Breast epithelium (tissue), 4 donors: ENCODE results near the gene UBP1. TPM values are rescaled to one million over a fixed set of nuclear protein-coding genes. Genes with fewer than 3 reads are reported as not detected.
"Not testable (repeated sequence)": the region's sequence is repeated elsewhere in the genome, so short reads cannot be mapped to it uniquely, and the experiment has no call there.

Source experiments
- DNase-seq, 2 donors: peaks; one replicate each; pipeline ENCODE4 v3.0.0-alpha.2; 2019; ENCODE audit warnings: low spot score in 2 of 2
- H3K27ac ChIP-seq, 2 donors: fragments of 200-600 bp; sonication (generic) in 1 of 2; one replicate each; pipeline ENCODE4 v1.5.1; 2016 to 2019; ENCODE audit warnings: mild to moderate bottlenecking in 1 of 2
- H3K27me3 ChIP-seq, 2 donors: fragments of 200-600 bp; sonication (generic) in 1 of 2; one replicate each; pipeline versions ENCODE4 v1.5.1 to v1.6.0; 2017 to 2019; ENCODE audit warnings: control low read depth in 1 of 2, mild to moderate bottlenecking in 1 of 2
- H3K36me3 ChIP-seq: fragments of 200-600 bp; one replicate; pipeline ENCODE4 v1.5.1; 2019
- H3K4me1 ChIP-seq, 2 donors: fragments of 200-600 bp; sonication (generic); one replicate each; pipeline ENCODE4 v1.5.1; 2016 to 2019; ENCODE audit warnings: control low read depth in 1 of 2
- H3K4me3 ChIP-seq, 3 donors: fragments of 200-600 bp; sonication (generic); 1 replicate in 2 of 3; 2 replicates in 1 of 3; pipeline ENCODE4 v1.5.1; 2016 to 2019; ENCODE audit warnings: mild to moderate bottlenecking in 3 of 3, moderate library complexity in 2 of 3
- H3K9me3 ChIP-seq, 2 donors: fragments of 200-600 bp; sonication (generic) in 1 of 2; one replicate each; pipeline ENCODE4 v1.5.1; 2016 to 2019; ENCODE audit warnings: control low read depth in 1 of 2
- POLR2A ChIP-seq: fragments of 450-650 bp; IDR thresholded peaks from one replicate; pipeline ENCODE4 v1.6.1; 2016; ENCODE audit warnings: antibody characterized with exemption, mild to moderate bottlenecking, moderate library complexity
- POLR2AphosphoS5 ChIP-seq, 3 donors: sonication (generic); formaldehyde crosslinking; IDR thresholded peaks; one replicate each; pipeline ENCODE4 v1.6.1; 2017; ENCODE audit warnings: antibody characterized with exemption in 3 of 3
- intact Hi-C: fragments of 100-400 bp; cut with DNase I; formaldehyde crosslinking; loops from one replicate; pipeline ENCODE4 v1.15.1; 2023; ENCODE audit warnings: low total_unique reads
- total RNA-seq, 3 donors: library from RNA; depleted of rRNA; stranded (reverse); fragments of >200 nt; gene quantifications; one replicate each; pipeline ENCODE4 v1.1.0, GENCODE V29; 2016
- TF ChIP-seq, protein P1 (sequence below), 3 donors: fragments of 450-650 bp; IDR thresholded peaks; one replicate each; pipeline ENCODE4 v1.5.1; 2016 to 2017; ENCODE audit warnings: antibody characterized with exemption in 3 of 3, mild to moderate bottlenecking in 3 of 3, moderate library complexity in 3 of 3

Gene UBP1
- total RNA-seq, 3 donors from 2014 or later: 55.2 to 73.8 (median 69.5) TPM

DNA sequence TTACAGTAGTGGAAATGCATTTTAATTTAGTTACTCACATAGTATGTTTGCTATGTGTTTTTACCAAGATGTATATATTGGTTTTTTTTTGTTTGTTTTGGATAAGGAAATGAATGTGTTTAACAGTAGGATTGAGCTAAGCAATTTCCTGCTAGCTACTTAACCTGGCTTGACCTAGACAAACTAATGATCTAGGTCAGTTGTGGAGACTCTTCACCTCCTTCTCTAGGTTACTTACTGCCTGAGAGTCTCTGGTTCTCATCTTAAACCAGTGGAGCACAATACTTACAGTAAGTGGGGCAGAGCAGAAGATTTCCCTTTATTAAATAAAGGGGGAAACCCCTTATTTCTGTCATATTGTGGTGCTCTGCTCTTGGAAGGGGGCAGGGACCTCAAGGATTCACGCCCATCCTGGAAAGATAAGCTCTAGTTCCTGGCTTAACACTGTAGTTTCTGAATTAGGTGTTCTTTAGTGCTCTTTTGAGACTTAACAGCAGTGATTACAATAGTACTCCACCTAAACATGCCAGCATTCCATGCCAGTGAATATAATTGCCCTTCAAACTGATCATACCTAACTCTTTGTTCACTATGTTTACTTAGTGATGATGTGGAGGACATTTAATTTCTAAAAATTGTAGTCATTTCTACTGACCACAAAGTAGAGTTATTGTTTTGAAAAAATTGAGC, 79.9 kb downstream of the UBP1 start:
- Histone ChIP-seq H3K4me3 (no peak overlapping the region), H3K27me3 (no peaks in the 10 kb centered on the region), H3K27ac (no peak overlapping the region), H3K36me3 (no peaks in the 10 kb centered on the region), H3K9me3 (no peaks in the 10 kb centered on the region), H3K4me1 (no peaks in the 10 kb centered on the region)
- TF ChIP-seq POLR2A (no peak), POLR2AphosphoS5 (IDR thresholded peaks at IDR 0.05) (no peak)
- TF ChIP-seq, protein P1, sequence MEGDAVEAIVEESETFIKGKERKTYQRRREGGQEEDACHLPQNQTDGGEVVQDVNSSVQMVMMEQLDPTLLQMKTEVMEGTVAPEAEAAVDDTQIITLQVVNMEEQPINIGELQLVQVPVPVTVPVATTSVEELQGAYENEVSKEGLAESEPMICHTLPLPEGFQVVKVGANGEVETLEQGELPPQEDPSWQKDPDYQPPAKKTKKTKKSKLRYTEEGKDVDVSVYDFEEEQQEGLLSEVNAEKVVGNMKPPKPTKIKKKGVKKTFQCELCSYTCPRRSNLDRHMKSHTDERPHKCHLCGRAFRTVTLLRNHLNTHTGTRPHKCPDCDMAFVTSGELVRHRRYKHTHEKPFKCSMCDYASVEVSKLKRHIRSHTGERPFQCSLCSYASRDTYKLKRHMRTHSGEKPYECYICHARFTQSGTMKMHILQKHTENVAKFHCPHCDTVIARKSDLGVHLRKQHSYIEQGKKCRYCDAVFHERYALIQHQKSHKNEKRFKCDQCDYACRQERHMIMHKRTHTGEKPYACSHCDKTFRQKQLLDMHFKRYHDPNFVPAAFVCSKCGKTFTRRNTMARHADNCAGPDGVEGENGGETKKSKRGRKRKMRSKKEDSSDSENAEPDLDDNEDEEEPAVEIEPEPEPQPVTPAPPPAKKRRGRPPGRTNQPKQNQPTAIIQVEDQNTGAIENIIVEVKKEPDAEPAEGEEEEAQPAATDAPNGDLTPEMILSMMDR (IDR thresholded peaks at IDR 0.05): no peak
- DNase-seq: no peak
- intact Hi-C loops: no loop called here

DNA sequence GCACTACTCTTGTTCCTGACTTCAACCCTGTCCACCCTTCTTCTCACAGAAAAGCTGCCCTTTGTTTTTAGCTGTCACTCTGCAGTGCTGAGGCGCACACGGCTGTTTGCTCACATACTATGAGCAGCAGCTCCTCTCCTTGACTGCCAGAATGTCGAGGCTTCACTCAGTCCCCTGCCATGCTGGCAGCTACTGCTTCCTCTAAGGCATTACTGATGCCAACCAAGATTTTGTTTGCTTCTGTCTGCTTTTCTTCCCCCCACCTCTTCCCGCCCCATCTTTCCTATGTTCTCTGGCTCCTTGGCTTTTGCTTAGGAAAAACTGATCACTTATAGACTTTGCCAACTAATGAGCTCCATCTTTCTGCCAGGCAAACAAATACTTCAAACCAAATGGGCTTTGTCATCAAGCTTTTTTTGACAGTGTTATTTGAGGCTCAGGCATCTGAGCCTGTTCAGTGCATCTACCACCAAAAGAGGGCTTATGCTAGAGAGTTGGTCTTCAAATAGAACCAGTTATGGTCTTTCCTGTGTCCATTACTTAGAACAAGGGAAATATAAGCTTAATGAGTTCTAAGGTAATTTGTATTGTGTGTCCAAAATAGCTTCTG, 81.9 kb downstream of the UBP1 start:
- H3K4me1 ChIP-seq: no peaks in the 10 kb centered on the region
- H3K36me3 ChIP-seq: no peaks in the 10 kb centered on the region
- no peak overlapping the region for H3K27ac ChIP-seq
- H3K9me3 ChIP-seq: no peaks in the 10 kb centered on the region
- H3K4me3 ChIP-seq: no peak overlapping the region
- H3K27me3 ChIP-seq: no peaks in the 10 kb centered on the region
- intact Hi-C loops: no loop called here
- TF ChIP-seq POLR2A (no peak), POLR2AphosphoS5 (IDR thresholded peaks at IDR 0.05) (no peak)
- TF ChIP-seq, protein P1 (IDR thresholded peaks at IDR 0.05): no peak
- DNase-seq: no peak

DNA sequence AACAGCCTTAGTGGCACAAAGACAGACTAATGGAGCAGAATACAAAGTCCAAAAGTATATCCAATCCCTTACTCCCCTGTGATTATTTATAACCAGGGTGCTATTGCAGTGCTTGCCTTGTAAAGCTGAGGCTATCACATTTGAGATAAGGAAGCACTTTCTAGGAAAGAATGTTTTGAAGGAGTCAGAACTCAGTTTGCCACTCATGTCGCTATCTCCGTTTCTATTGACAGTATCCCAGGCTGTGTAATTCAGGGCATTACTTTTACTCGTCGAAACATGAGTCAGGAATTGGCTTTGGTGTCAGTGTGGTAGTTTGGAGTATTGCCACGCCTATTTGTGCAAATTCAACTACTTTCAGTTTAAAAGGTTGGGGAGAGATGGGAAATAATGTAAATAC, 84.6 kb downstream of the UBP1 start:
- DNase-seq: no peak
- Histone ChIP-seq H3K9me3 (no peaks in the 10 kb centered on the region), H3K27ac (no peak overlapping the region), H3K4me3 (no peak overlapping the region), H3K36me3 (no peaks in the 10 kb centered on the region), H3K4me1 (no peaks in the 10 kb centered on the region), H3K27me3 (no peaks in the 10 kb centered on the region)
- intact Hi-C loops: no loop called here
- TF ChIP-seq, protein P1 (IDR thresholded peaks at IDR 0.05): no peak
- TF ChIP-seq POLR2A (no peak), POLR2AphosphoS5 (IDR thresholded peaks at IDR 0.05) (no peak)

DNA sequence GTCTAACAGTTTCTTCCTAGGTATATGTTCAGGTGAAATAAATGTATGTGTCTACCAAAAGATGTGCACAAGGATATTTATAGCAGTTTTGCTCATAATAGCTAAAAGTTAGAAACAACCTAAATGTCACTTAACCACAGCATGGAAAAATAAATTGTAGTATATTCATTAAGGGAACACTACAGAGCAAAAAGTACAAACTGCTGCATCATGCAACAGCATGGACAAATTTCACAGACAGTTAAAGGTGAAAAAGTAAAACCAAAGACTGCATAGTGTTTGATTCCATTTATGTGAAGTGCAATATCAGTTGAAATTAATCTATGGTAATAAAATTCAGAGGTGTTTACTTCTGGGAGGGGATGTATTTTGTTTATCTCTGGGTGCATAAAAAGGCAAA, 100.4 kb downstream of the UBP1 start:
- TF ChIP-seq, protein P1 (IDR thresholded peaks at IDR 0.05): no peak
- TF ChIP-seq POLR2AphosphoS5 (IDR thresholded peaks at IDR 0.05) (no peak), POLR2A (no peak)
- intact Hi-C loops: no loop called here
- Histone ChIP-seq H3K27me3 (no peaks in the 10 kb centered on the region), H3K4me1 (no peaks in the 10 kb centered on the region), H3K27ac (no peak overlapping the region), H3K4me3 (no peak overlapping the region), H3K9me3 (peaks cover 0 to 4% of the 10 kb centered on the region in 2 donors), H3K36me3 (no peaks in the 10 kb centered on the region)
- DNase-seq: no peak

DNA sequence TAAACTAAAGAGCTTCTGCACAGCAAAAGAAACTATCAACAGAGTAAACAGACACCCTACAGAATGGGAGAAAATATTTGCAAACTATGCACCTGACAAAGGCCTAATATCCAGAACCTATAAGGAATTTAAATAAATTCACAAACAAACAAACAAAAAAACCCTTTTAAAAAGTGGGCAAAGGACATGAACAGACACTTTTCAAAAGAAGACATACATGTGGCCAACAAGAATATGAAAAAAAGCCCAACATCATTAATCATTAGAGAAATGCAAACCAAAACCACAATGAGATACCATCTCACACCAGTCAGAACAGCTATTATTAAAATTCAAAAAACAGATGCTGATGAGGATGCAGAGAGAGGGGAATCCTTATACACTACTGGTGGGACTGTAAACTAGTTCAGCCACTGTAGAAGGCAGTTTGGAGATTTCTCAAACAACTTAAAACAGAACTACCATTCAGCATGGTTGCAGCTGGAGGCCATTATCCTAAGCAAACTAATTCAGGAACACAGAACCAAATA, 101.2 kb downstream of the UBP1 start:
- H3K27ac ChIP-seq, H3K4me3 ChIP-seq, H3K4me1 ChIP-seq, DNase-seq, H3K36me3 ChIP-seq, intact Hi-C loops, H3K27me3 ChIP-seq: not testable (repeated sequence)
- peaks cover 0 to 11% of the 10 kb centered on the region in 2 donors for H3K9me3 ChIP-seq

Other genes starting within 250 kb of the UBP1 start
- 1 to 10 TPM in 2 of 3 donors, under 1 TPM in 1; 0.66 to 4.2 (median 3.8) TPM for gene SUSD5, start 221.6 kb downstream of the UBP1 start, total RNA-seq
- 10 to 100 TPM in 2 of 3 donors, 1 to 10 TPM in 1; 7.7 to 24.9 (median 19.7) TPM for gene FBXL2, start 163.0 kb downstream of the UBP1 start, total RNA-seq